CD4-positive, alpha-beta T cell (primary cell): Measurements from ENCODE around the gene CNOT9. TPM values are rescaled to one million over a fixed set of nuclear protein-coding genes. Genes with fewer than 3 reads are reported as not detected.

Experiments
- ATAC-seq: fragments of 200-7000 bp; cut with Tn5 transposase; one replicate; pipeline ENCODE4 v1.10.0; 2022; ENCODE audit warnings: mild to moderate bottlenecking; ENCODE audit not compliant: poor library complexity
- CTCF ChIA-PET: fragments of 350-600 bp; sonication (Branson Sonifier 250); formaldehyde crosslinking; loops from one replicate; lab custom pipeline; 2021; ENCODE audit warnings: antibody characterized with exemption, inconsistent platforms; lab: Charles Lee
- POLR2A ChIA-PET: fragments of 350-600 bp; sonication (Branson Sonifier 250); formaldehyde crosslinking; loops from one replicate; lab custom pipeline; 2021; ENCODE audit warnings: antibody characterized with exemption, inconsistent platforms; lab: Charles Lee
- DNase-seq, 14 experiments: peaks; one replicate each; pipeline ENCODE4 v3.0.0-alpha.2; 2013 to 2020; ENCODE audit warnings: mixed read lengths in 2 of 14
- H3K27ac ChIP-seq, 2 donors: one replicate each; pipeline versions ENCODE4 v1.5.1 to v1.7.0; 2013; ENCODE audit warnings: low read length in 2 of 2, low read depth in 1 of 2, mild to moderate bottlenecking in 1 of 2
- H3K27me3 ChIP-seq, 2 experiments: 1 replicate in 1 of 2; 2 replicates in 1 of 2; pipeline versions ENCODE4 v1.6.1 to v1.7.0; 2013; ENCODE audit warnings: low read length in 2 of 2, control low read depth in 1 of 2, mild to moderate bottlenecking in 1 of 2, moderate library complexity in 1 of 2; ENCODE audit not compliant: insufficient read depth in 2 of 2, control insufficient read depth in 1 of 2
- H3K36me3 ChIP-seq: one replicate; pipeline ENCODE4 v1.6.1; 2013; ENCODE audit warnings: low read length, control low read depth; ENCODE audit not compliant: insufficient read depth
- H3K4me1 ChIP-seq: one replicate; pipeline ENCODE4 v1.6.1; 2013; ENCODE audit warnings: low read length, control low read depth; ENCODE audit not compliant: insufficient read depth
- H3K4me3 ChIP-seq: one replicate; pipeline ENCODE4 v1.5.1; 2013; ENCODE audit warnings: mild to moderate bottlenecking, low read length, moderate library complexity
- H3K9me3 ChIP-seq, 2 experiments: 1 replicate in 1 of 2; 2 replicates in 1 of 2; pipeline versions ENCODE4 v1.6.1 to v1.7.0; 2013; ENCODE audit warnings: low read length in 2 of 2, mild to moderate bottlenecking in 2 of 2, control low read depth in 1 of 2, moderate library complexity in 1 of 2; ENCODE audit not compliant: control insufficient read depth in 1 of 2, insufficient read depth in 1 of 2
- H3K27ac Mint-ChIP-seq: one replicate; pipeline ENCODE4 v1.8.0; 2020; ENCODE audit warnings: mixed read lengths
- H3K27me3 Mint-ChIP-seq: one replicate; pipeline ENCODE4 v1.8.0; 2021; ENCODE audit warnings: mixed read lengths
- H3K36me3 Mint-ChIP-seq: one replicate; pipeline ENCODE4 v1.8.0; 2021; ENCODE audit warnings: low read depth, mixed read lengths
- H3K4me1 Mint-ChIP-seq: one replicate; pipeline ENCODE4 v1.8.0; 2021; ENCODE audit warnings: low read depth, mixed read lengths
- H3K4me3 Mint-ChIP-seq: one replicate; pipeline ENCODE4 v1.8.0; 2020; ENCODE audit warnings: mild to moderate bottlenecking, mixed read lengths
- H3K9me3 Mint-ChIP-seq: one replicate; pipeline ENCODE4 v1.8.0; 2020; ENCODE audit warnings: mixed read lengths
- intact Hi-C, 2 experiments: fragments of 100-400 bp; cut with DNase I in 1 of 2; cut with micrococcal nuclease in 1 of 2; formaldehyde crosslinking; loops; one replicate each; pipeline versions ENCODE4 v1.15.1 to v1.9.0; 2023 to 2025; cut with DNase I, micrococcal nuclease
- total RNA-seq, 174 experiments: library from RNA in 2 of 174; stranded (reverse) in 2 of 174; gene quantifications; one replicate each; pipeline ENCODE4 v1.2.3 and lab custom pipeline; 2021 to 2026
- TF ChIP-seq, protein P1 (sequence below): fragments of 200-600 bp; IDR thresholded peaks from one replicate; pipeline ENCODE4 v1.8.0; 2022; ENCODE audit warnings: antibody characterized with exemption, mild to moderate bottlenecking

CNOT9 gene
- total RNA-seq, 2 experiments from 2014 or later = 62.8 to 66.8 TPM

DNA sequence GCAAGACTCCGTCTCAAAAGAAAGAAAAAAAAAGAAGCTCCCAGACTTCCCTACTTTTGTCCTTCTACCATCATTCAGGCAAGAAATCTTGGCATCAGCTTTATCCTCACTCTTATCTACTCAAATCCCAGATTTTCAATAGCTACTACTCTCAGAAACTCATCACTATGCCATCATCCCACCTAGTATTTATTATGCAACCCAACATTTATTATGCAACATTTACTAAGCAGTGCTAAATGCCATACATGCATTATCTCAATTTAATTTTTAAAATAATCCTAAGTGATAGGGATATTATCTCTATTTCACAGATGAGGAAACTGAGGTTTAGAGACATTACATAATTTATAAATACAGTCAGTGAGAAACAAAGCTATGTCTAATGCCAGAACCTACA lies 4.6 kb upstream of the CNOT9 start:
- peaks cover 49% of the 10 kb centered on the region for H3K4me1 Mint-ChIP-seq
- POLR2A ChIA-PET = no interaction called here
- CTCF ChIA-PET = interaction anchor here (0.7 kb wide), 1 partner anchor 294 kb away, joined by 3 read pairs; the partner anchor contains the start of gene PNKD

GRCh38 chr2:218566296-218566695 lies 2.3 kb upstream of the CNOT9 start:
- Histone ChIP-seq H3K9me3 (no peaks in the 10 kb centered on the region), H3K27me3 (no peaks in the 10 kb centered on the region), H3K36me3 (peaks cover 27% of the 10 kb centered on the region), H3K4me3 (no peak overlapping the region), H3K4me1 (peaks cover 29% of the 10 kb centered on the region), H3K27ac (no peak overlapping the region)
- no peak for ATAC-seq
- intact Hi-C loops = loop anchor here (5.0 to 10.0 kb wide), 7 partner anchors 91 to 979 kb away; partner anchors contain the start of genes BCS1L (in 1 of the 2), CHPF (in 1 of the 2), DNPEP (in 1 of the 2) and RNF25 (in 1 of the 2)
- Mint-ChIP-seq H3K4me1 (peaks cover 71% of the 10 kb centered on the region), H3K27me3 (no peaks in the 10 kb centered on the region), H3K9me3 (no peaks in the 10 kb centered on the region), H3K36me3 (peaks cover 68% of the 10 kb centered on the region), H3K4me3 (peak overlapping the region; percentile 96), H3K27ac (peak overlapping the region; percentile 97)
- TF ChIP-seq, protein P1, sequence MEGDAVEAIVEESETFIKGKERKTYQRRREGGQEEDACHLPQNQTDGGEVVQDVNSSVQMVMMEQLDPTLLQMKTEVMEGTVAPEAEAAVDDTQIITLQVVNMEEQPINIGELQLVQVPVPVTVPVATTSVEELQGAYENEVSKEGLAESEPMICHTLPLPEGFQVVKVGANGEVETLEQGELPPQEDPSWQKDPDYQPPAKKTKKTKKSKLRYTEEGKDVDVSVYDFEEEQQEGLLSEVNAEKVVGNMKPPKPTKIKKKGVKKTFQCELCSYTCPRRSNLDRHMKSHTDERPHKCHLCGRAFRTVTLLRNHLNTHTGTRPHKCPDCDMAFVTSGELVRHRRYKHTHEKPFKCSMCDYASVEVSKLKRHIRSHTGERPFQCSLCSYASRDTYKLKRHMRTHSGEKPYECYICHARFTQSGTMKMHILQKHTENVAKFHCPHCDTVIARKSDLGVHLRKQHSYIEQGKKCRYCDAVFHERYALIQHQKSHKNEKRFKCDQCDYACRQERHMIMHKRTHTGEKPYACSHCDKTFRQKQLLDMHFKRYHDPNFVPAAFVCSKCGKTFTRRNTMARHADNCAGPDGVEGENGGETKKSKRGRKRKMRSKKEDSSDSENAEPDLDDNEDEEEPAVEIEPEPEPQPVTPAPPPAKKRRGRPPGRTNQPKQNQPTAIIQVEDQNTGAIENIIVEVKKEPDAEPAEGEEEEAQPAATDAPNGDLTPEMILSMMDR = no peak
- ChIA-PET CTCF (no interaction called here), POLR2A (no interaction called here)
- DNase-seq = peak in 1 of 14 experiments; percentile 6

More for the DNA sequence above, 4.6 kb upstream of the CNOT9 start:
- TF ChIP-seq, protein P1 = no peak
- H3K27ac ChIP-seq = no peak overlapping the region
- no peak overlapping the region for H3K4me3 ChIP-seq
- H3K9me3 ChIP-seq = no peaks in the 10 kb centered on the region
- peaks cover 72% of the 10 kb centered on the region for H3K36me3 Mint-ChIP-seq
- H3K4me3 Mint-ChIP-seq = no peak overlapping the region
- H3K27ac Mint-ChIP-seq = peak overlapping the region; percentile 28
- peaks cover 13% of the 10 kb centered on the region for H3K4me1 ChIP-seq
- H3K27me3 ChIP-seq = no peaks in the 10 kb centered on the region
- H3K9me3 Mint-ChIP-seq = no peaks in the 10 kb centered on the region
- DNase-seq (no peak), ATAC-seq (no peak)
- H3K27me3 Mint-ChIP-seq = no peaks in the 10 kb centered on the region
- intact Hi-C loops = loop anchor here in 1 of 2 experiments (10.0 kb wide), 2 partner anchors 691 to 981 kb away; partner anchors contain the start of genes CHPF, TMEM198, TUBA4A and TUBA4B
- H3K36me3 ChIP-seq = peaks cover 48% of the 10 kb centered on the region

DNA sequence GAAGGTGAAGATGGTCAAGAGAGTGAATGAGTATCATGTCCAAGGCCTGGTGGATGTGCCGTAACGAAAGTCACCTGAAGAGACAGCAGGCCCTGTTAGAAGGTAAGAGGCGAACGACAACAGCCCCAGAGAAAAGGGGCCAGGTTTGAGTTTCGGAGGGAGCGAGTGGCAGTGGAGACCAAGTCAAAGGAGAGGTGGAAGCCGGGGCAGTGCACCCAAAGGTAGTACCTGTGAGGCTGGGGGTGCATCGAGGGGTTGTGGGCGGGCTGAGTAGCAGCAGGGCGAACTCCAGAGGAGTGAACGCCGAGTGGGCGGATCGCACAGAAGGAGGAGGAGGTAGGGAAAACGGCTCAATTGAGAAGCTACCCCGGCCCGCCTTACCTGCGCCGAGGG lies 846 bp upstream of the CNOT9 start:
- CTCF ChIA-PET = no interaction called here
- peaks cover 19% of the 10 kb centered on the region for H3K36me3 ChIP-seq
- H3K27me3 ChIP-seq = no peaks in the 10 kb centered on the region
- Mint-ChIP-seq H3K36me3 (peaks cover 64% of the 10 kb centered on the region), H3K9me3 (no peaks in the 10 kb centered on the region), H3K4me3 (peak overlapping the region; percentile 96), H3K27ac (peak overlapping the region; percentile 97), H3K27me3 (no peaks in the 10 kb centered on the region), H3K4me1 (peaks cover 75% of the 10 kb centered on the region)
- H3K27ac ChIP-seq = peak overlapping the region; percentile 98 to 99
- H3K9me3 ChIP-seq = no peaks in the 10 kb centered on the region
- POLR2A ChIA-PET = interaction anchor here (0.8 to 1.4 kb wide), 7 partner anchors 9 to 820 kb away, joined by 3 to 5 read pairs (median 4); partner anchors contain the start of genes CTDSP1, DNPEP and TUBA4A
- TF ChIP-seq, protein P1 = no peak
- H3K4me3 ChIP-seq = peak overlapping the region; percentile 77
- peaks cover 32% of the 10 kb centered on the region for H3K4me1 ChIP-seq
- intact Hi-C loops = loop anchor here (1.0 to 10.0 kb wide), 11 partner anchors 90 to 977 kb away; partner anchors contain the start of genes AAMP (in 2 of the 2), PNKD (in 2 of the 2), TTLL4 (in 2 of the 2) and BCS1L (in 1 of the 2)
- ATAC-seq (peak; percentile 61), DNase-seq (peak in 2 of 14 experiments; percentile 62 to 80)
